Neural cell (in vitro differentiated cells): ENCODE measurements around the gene IBA57.

Experiments
- EP300 ChIP-seq: fragments of 450-650 bp; conservative IDR thresholded peaks from 2 replicates; pipeline ENCODE4 v1.6.1; 2014; ENCODE audit warnings: antibody characterized with exemption, mild to moderate bottlenecking, moderate library complexity; ENCODE audit not compliant: poor library complexity, severe bottlenecking
- EZH2 ChIP-seq: fragments of 200-600, 300-800 bp; shearing (Covaris generic), sonication (generic); IDR thresholded peaks from 2 replicates; pipeline ENCODE4 v1.6.1; 2014; ENCODE audit warnings: antibody characterized with exemption, low read length, borderline replicate concordance, mild to moderate bottlenecking; ENCODE audit not compliant: insufficient read depth, poor library complexity, severe bottlenecking

GRCh38 chr1:228156941-228157728 lies 8.5 kb upstream of the IBA57 start:
- TF ChIP-seq EP300 (no peak), EZH2 (no peak)
